Esophagus (tissue), 2 donors: Measurements from ENCODE around the gene SIGLEC1. TPM values are rescaled to one million over a fixed set of nuclear protein-coding genes. Genes with fewer than 3 reads are reported as not detected.

Source experiments
- H3K27ac ChIP-seq, 2 donors: one replicate each; pipeline ENCODE4 v1.5.1; 2013; ENCODE audit warnings: low read depth in 2 of 2, mild to moderate bottlenecking in 2 of 2, inconsistent platforms in 1 of 2, low read length in 1 of 2, moderate library complexity in 1 of 2
- H3K27me3 ChIP-seq, 2 donors: one replicate each; pipeline ENCODE4 v1.6.1; 2013; ENCODE audit warnings: low read length in 2 of 2, control low read depth in 1 of 2, mild to moderate bottlenecking in 1 of 2; ENCODE audit not compliant: insufficient read depth in 2 of 2, control insufficient read depth in 1 of 2
- H3K36me3 ChIP-seq, 2 donors: one replicate each; pipeline ENCODE4 v1.6.1; 2013; ENCODE audit warnings: low read length in 1 of 2; ENCODE audit not compliant: control insufficient read depth in 2 of 2, insufficient read depth in 2 of 2
- H3K4me1 ChIP-seq, 2 donors: one replicate each; pipeline ENCODE4 v1.6.1; 2013; ENCODE audit warnings: low read length in 1 of 2; ENCODE audit not compliant: control insufficient read depth in 2 of 2, insufficient read depth in 2 of 2
- H3K4me3 ChIP-seq, 2 donors: one replicate each; pipeline ENCODE4 v1.5.1; 2013; ENCODE audit warnings: low read length in 2 of 2, mild to moderate bottlenecking in 2 of 2, low read depth in 1 of 2, moderate library complexity in 1 of 2
- H3K9me3 ChIP-seq, 2 donors: one replicate each; pipeline ENCODE4 v1.6.1; 2013; ENCODE audit warnings: mild to moderate bottlenecking in 2 of 2, low read depth in 1 of 2, low read length in 1 of 2, moderate library complexity in 1 of 2; ENCODE audit not compliant: control insufficient read depth in 2 of 2, insufficient read depth in 1 of 2
- WGBS, 2 donors: extraction: QIAGEN DNeasy Blood & Tissue Kit; methylation state at CpG; one replicate each; pipeline ENCODE4 v1.1.7; 2013; 5-methylcytosine and 5-hydroxymethylcytosine counted together
- polyA plus RNA-seq, 2 donors: library from polyadenylated mRNA; stranded (reverse); fragments of 200-250 nt; gene quantifications; one replicate each; pipeline ENCODE4 v1.2.3, GENCODE V29; 2013
- donor health status: healthy with polysubstance abuse.
- donor health status: Bipolar disorder and iron deficiency.

SIGLEC1 gene
- polyA plus RNA-seq, 2 donors = 1.1 to 1.4 TPM

- Histone ChIP-seq H3K9me3 (no peaks in the 10 kb centered on the region), H3K36me3 (no peaks in the 10 kb centered on the region), H3K27ac (no peak overlapping the region), H3K4me3 (no peak overlapping the region), H3K4me1 (peaks cover 4 to 12% of the 10 kb centered on the region in 2 donors), H3K27me3 (peaks cover 0 to 3% of the 10 kb centered on the region in 2 donors)
- 77 to 78% methylated on average over 11 of the region's 11 CpGs for WGBS, 2 donors
Measured at GRCh38 chr20:3745686-3746173, 33.3 kb upstream of the SIGLEC1 start.

- H3K4me3 ChIP-seq = peak overlapping the region in 1 of 2 donors; percentile 3
- H3K4me1 ChIP-seq = peaks cover under 1 to 10% of the 10 kb centered on the region in 2 donors
- H3K36me3 ChIP-seq = no peaks in the 10 kb centered on the region
- WGBS, 2 donors = 29 to 40% methylated on average over 45 of the region's 45 CpGs
- no peaks in the 10 kb centered on the region for H3K9me3 ChIP-seq
- no peaks in the 10 kb centered on the region for H3K27me3 ChIP-seq
- H3K27ac ChIP-seq = no peak overlapping the region
Measured at GRCh38 chr20:3744806-3745685, 32.6 kb upstream of the SIGLEC1 start.

- no peak overlapping the region for H3K27ac ChIP-seq
- no peaks in the 10 kb centered on the region for H3K9me3 ChIP-seq
- no peaks in the 10 kb centered on the region for H3K36me3 ChIP-seq
- WGBS, 2 donors = 87 to 88% methylated on average over 1 of the region's 1 CpG
- H3K27me3 ChIP-seq = no peaks in the 10 kb centered on the region
- peaks cover 0 to 4% of the 10 kb centered on the region in 2 donors for H3K4me1 ChIP-seq
- H3K4me3 ChIP-seq = no peak overlapping the region
Measured at GRCh38 chr20:3744037-3744436, 31.6 kb upstream of the SIGLEC1 start.

GRCh38 chr20:3743251-3743650 is 30.9 kb upstream of the SIGLEC1 start:
- Histone ChIP-seq H3K27ac (no peak overlapping the region), H3K4me3 (no peak overlapping the region), H3K9me3 (no peaks in the 10 kb centered on the region), H3K36me3 (no peaks in the 10 kb centered on the region), H3K4me1 (peaks cover 0 to 6% of the 10 kb centered on the region in 2 donors), H3K27me3 (no peaks in the 10 kb centered on the region)
- 71 to 90% methylated on average over 2 of the region's 2 CpGs for WGBS, 2 donors

- H3K4me1 ChIP-seq = peaks cover 0 to 6% of the 10 kb centered on the region in 2 donors
- no peaks in the 10 kb centered on the region for H3K9me3 ChIP-seq
- no peaks in the 10 kb centered on the region for H3K36me3 ChIP-seq
- no peak overlapping the region for H3K27ac ChIP-seq
- 69 to 72% methylated on average over 7 of the region's 7 CpGs for WGBS, 2 donors
- no peaks in the 10 kb centered on the region for H3K27me3 ChIP-seq
- no peak overlapping the region for H3K4me3 ChIP-seq
Measured at GRCh38 chr20:3741836-3742458, 29.5 kb upstream of the SIGLEC1 start.

GRCh38 chr20:3740615-3741301 is 28.4 kb upstream of the SIGLEC1 start:
- no peaks in the 10 kb centered on the region for H3K27me3 ChIP-seq
- no peaks in the 10 kb centered on the region for H3K36me3 ChIP-seq
- H3K27ac ChIP-seq = no peak overlapping the region
- WGBS, 2 donors = 93% methylated on average over 15 of the region's 15 CpGs
- H3K9me3 ChIP-seq = no peaks in the 10 kb centered on the region
- H3K4me3 ChIP-seq = no peak overlapping the region
- H3K4me1 ChIP-seq = peaks cover 0 to 6% of the 10 kb centered on the region in 2 donors

- Histone ChIP-seq H3K27ac (peak overlapping the region in 1 of 2 donors; percentile 4), H3K9me3 (no peaks in the 10 kb centered on the region), H3K36me3 (no peaks in the 10 kb centered on the region), H3K4me3 (no peak overlapping the region), H3K27me3 (no peaks in the 10 kb centered on the region), H3K4me1 (peaks cover 0 to 6% of the 10 kb centered on the region in 2 donors)
- WGBS, 2 donors = 75 to 79% methylated on average over 6 to 7 of the region's 7 CpGs
Measured at GRCh38 chr20:3739926-3740451, 27.6 kb upstream of the SIGLEC1 start.

- Histone ChIP-seq H3K4me1 (peaks cover 0 to 4% of the 10 kb centered on the region in 2 donors), H3K27me3 (no peaks in the 10 kb centered on the region), H3K9me3 (no peaks in the 10 kb centered on the region), H3K27ac (peak overlapping the region; percentile 4 to 32), H3K36me3 (no peaks in the 10 kb centered on the region), H3K4me3 (no peak overlapping the region)
- 79 to 80% methylated on average over 19 of the region's 19 CpGs for WGBS, 2 donors
Measured at GRCh38 chr20:3739054-3739925, 26.9 kb upstream of the SIGLEC1 start.
